Measurements from ENCODE around the gene TTPAL. TPM values are rescaled to one million over a fixed set of nuclear protein-coding genes. Genes with fewer than 3 reads are reported as not detected.
A peak's percentile ranks its signal among the peaks of the same experiment; 100 is the strongest.

The TTPAL gene
- total RNA-seq, 2 experiments from 2014 or later = 30.1 to 31.4 TPM

- H3K36me3 Mint-ChIP-seq = no peaks in the 10 kb centered on the region
- H3K9me3 Mint-ChIP-seq = no peaks in the 10 kb centered on the region
- H3K27me3 Mint-ChIP-seq = peaks cover 8% of the 10 kb centered on the region
- H3K4me3 Mint-ChIP-seq = no peak overlapping the region
- no peak for DNase-seq
- no peak overlapping the region for H3K27ac Mint-ChIP-seq
- no peaks in the 10 kb centered on the region for H3K4me1 Mint-ChIP-seq
These were observed 41.7 kb upstream of the TTPAL start for GRCh38 chr20:44433751-44434538.

- H3K4me3 Mint-ChIP-seq = no peak overlapping the region
- no peaks in the 10 kb centered on the region for H3K4me1 Mint-ChIP-seq
- peaks cover 8% of the 10 kb centered on the region for H3K27me3 Mint-ChIP-seq
- no peaks in the 10 kb centered on the region for H3K9me3 Mint-ChIP-seq
- no peaks in the 10 kb centered on the region for H3K36me3 Mint-ChIP-seq
- DNase-seq = no peak
- no peak overlapping the region for H3K27ac Mint-ChIP-seq
These were observed 39.9 kb upstream of the TTPAL start for GRCh38 chr20:44435630-44436335.

- Mint-ChIP-seq H3K9me3 (no peaks in the 10 kb centered on the region), H3K4me3 (no peak overlapping the region), H3K36me3 (no peaks in the 10 kb centered on the region), H3K27ac (no peak overlapping the region), H3K27me3 (peaks cover 12% of the 10 kb centered on the region), H3K4me1 (no peaks in the 10 kb centered on the region)
- DNase-seq = no peak
These were observed 39.3 kb upstream of the TTPAL start for GRCh38 chr20:44436393-44436792.

GRCh38 chr20:44437497-44437896 lies 38.2 kb upstream of the TTPAL start:
- Mint-ChIP-seq H3K9me3 (no peaks in the 10 kb centered on the region), H3K27me3 (peaks cover 8% of the 10 kb centered on the region), H3K4me3 (no peak overlapping the region), H3K27ac (no peak overlapping the region), H3K4me1 (no peaks in the 10 kb centered on the region), H3K36me3 (no peaks in the 10 kb centered on the region)
- no peak for DNase-seq

GRCh38 chr20:44438782-44439181 lies 36.9 kb upstream of the TTPAL start:
- H3K27ac Mint-ChIP-seq = no peak overlapping the region
- H3K27me3 Mint-ChIP-seq = peaks cover 4% of the 10 kb centered on the region
- no peak for DNase-seq
- H3K36me3 Mint-ChIP-seq = no peaks in the 10 kb centered on the region
- no peak overlapping the region for H3K4me3 Mint-ChIP-seq
- H3K4me1 Mint-ChIP-seq = no peaks in the 10 kb centered on the region
- H3K9me3 Mint-ChIP-seq = no peaks in the 10 kb centered on the region

- H3K27me3 Mint-ChIP-seq = peaks cover 4% of the 10 kb centered on the region
- DNase-seq = no peak
- no peak overlapping the region for H3K27ac Mint-ChIP-seq
- H3K4me1 Mint-ChIP-seq = no peaks in the 10 kb centered on the region
- no peaks in the 10 kb centered on the region for H3K9me3 Mint-ChIP-seq
- H3K36me3 Mint-ChIP-seq = no peaks in the 10 kb centered on the region
- H3K4me3 Mint-ChIP-seq = no peak overlapping the region
These were observed 36.4 kb upstream of the TTPAL start for GRCh38 chr20:44439318-44439717.

GRCh38 chr20:44442298-44443070 lies 33.2 kb upstream of the TTPAL start:
- H3K4me3 Mint-ChIP-seq = no peak overlapping the region
- no peaks in the 10 kb centered on the region for H3K4me1 Mint-ChIP-seq

GRCh38 chr20:44445742-44446710 lies 29.6 kb upstream of the TTPAL start:
- H3K4me3 Mint-ChIP-seq = no peak overlapping the region

More at GRCh38 chr20:44442298-44443070, 33.2 kb upstream of the TTPAL start:
- H3K27me3 Mint-ChIP-seq = peaks cover 4% of the 10 kb centered on the region
- H3K36me3 Mint-ChIP-seq = no peaks in the 10 kb centered on the region
- DNase-seq = no peak
- H3K27ac Mint-ChIP-seq = no peak overlapping the region
- no peaks in the 10 kb centered on the region for H3K9me3 Mint-ChIP-seq

GRCh38 chr20:44447827-44448419 lies 27.8 kb upstream of the TTPAL start:
- Mint-ChIP-seq H3K9me3 (no peaks in the 10 kb centered on the region), H3K4me1 (no peaks in the 10 kb centered on the region), H3K4me3 (no peak overlapping the region), H3K36me3 (no peaks in the 10 kb centered on the region), H3K27ac (no peak overlapping the region), H3K27me3 (no peaks in the 10 kb centered on the region)
- no peak for DNase-seq

More at GRCh38 chr20:44445742-44446710, 29.6 kb upstream of the TTPAL start:
- Mint-ChIP-seq H3K27me3 (peaks cover 2% of the 10 kb centered on the region), H3K27ac (no peak overlapping the region), H3K9me3 (no peaks in the 10 kb centered on the region), H3K4me1 (no peaks in the 10 kb centered on the region), H3K36me3 (no peaks in the 10 kb centered on the region)
- no peak for DNase-seq

- no peaks in the 10 kb centered on the region for H3K4me1 Mint-ChIP-seq
- peak; percentile 10 for DNase-seq
- no peaks in the 10 kb centered on the region for H3K36me3 Mint-ChIP-seq
- H3K27me3 Mint-ChIP-seq = no peaks in the 10 kb centered on the region
- H3K4me3 Mint-ChIP-seq = no peak overlapping the region
- no peak overlapping the region for H3K27ac Mint-ChIP-seq
- H3K9me3 Mint-ChIP-seq = no peaks in the 10 kb centered on the region
These were observed 26.7 kb upstream of the TTPAL start for GRCh38 chr20:44448753-44449546.

GRCh38 chr20:44449864-44450263 lies 25.8 kb upstream of the TTPAL start:
- H3K27me3 Mint-ChIP-seq = no peaks in the 10 kb centered on the region

GRCh38 chr20:44450281-44450889 lies 25.3 kb upstream of the TTPAL start:
- no peak for DNase-seq
- Mint-ChIP-seq H3K27ac (no peak overlapping the region), H3K4me1 (no peaks in the 10 kb centered on the region), H3K4me3 (no peak overlapping the region), H3K9me3 (no peaks in the 10 kb centered on the region), H3K27me3 (no peaks in the 10 kb centered on the region), H3K36me3 (no peaks in the 10 kb centered on the region)

More at GRCh38 chr20:44449864-44450263, 25.8 kb upstream of the TTPAL start:
- H3K27ac Mint-ChIP-seq = no peak overlapping the region
- no peaks in the 10 kb centered on the region for H3K36me3 Mint-ChIP-seq
- H3K9me3 Mint-ChIP-seq = no peaks in the 10 kb centered on the region
- H3K4me1 Mint-ChIP-seq = no peaks in the 10 kb centered on the region
- no peak overlapping the region for H3K4me3 Mint-ChIP-seq
- DNase-seq = no peak

GRCh38 chr20:44450903-44451450 lies 24.7 kb upstream of the TTPAL start:
- Mint-ChIP-seq H3K36me3 (no peaks in the 10 kb centered on the region), H3K27ac (no peak overlapping the region), H3K27me3 (no peaks in the 10 kb centered on the region), H3K4me3 (no peak overlapping the region), H3K9me3 (no peaks in the 10 kb centered on the region), H3K4me1 (no peaks in the 10 kb centered on the region)
- DNase-seq = no peak

All from activated naive CD8-positive, alpha-beta T cell treated with anti-CD3 and anti-CD28 coated beads for 36 hours (primary cell).